Hematopoietic multipotent progenitor cell treated with erythropoietin and hydrocortisone succinate and interleukin-3 and kit ligand, for 6 days (in vitro differentiated cells): ENCODE data around the gene ZDHHC9.
A peak's percentile ranks its signal among the peaks of the same experiment; 100 is the strongest.

Experiments
- DNase-seq: peaks from one replicate; pipeline ENCODE4 v3.0.0-alpha.2; 2015

ZDHHC9 gene

GRCh38 chrX:129813662-129814368, 29.9 kb downstream of the ZDHHC9 start:
- no peak for DNase-seq

- DNase-seq = peak; percentile 13
Measured at GRCh38 chrX:129808829-129809796, 34.6 kb downstream of the ZDHHC9 start.

GRCh38 chrX:129808158-129808828, 35.4 kb downstream of the ZDHHC9 start:
- DNase-seq = no peak

DNA sequence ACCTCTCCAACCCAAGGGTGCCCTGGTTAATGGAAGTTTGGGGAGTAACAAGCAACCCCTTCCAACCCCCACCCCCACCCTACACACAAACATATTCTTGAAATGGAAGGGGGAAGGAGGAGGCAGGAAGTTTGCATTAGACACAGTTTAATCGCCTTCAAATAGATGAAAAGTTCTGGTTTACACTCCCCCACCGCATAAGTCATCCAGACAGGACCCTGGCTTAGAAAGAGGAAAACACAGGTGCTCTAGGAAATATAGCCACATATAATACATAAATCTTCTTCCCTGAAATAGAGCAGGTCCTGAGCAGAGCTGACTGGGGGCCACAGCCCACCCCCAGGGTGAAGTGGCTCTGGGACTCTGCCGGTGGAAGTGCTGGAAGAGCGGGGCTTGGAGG, 38.9 kb downstream of the ZDHHC9 start:
- DNase-seq = no peak

- no peak for DNase-seq
Measured at GRCh38 chrX:129802863-129803262, 40.8 kb downstream of the ZDHHC9 start.

DNA sequence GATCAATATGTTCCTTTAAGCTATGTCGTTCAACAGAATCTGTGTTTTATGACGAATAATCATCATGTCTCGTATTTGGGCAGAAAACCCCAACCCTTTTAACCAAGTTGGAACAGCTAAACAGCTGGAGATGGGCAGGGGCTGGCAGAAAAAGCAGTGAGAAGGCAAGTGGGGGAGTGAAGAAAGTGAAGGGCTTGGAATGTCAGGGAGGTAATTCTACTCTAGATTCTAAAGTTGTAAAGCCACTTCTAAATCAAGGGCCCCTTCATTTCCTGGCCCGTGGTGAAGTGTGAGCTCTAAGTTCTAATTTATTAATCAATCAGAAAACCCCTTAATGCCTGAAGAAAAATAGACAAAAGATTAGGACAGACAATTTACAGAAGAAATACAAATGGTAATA, 43.5 kb downstream of the ZDHHC9 start:
- DNase-seq = no peak

DNA sequence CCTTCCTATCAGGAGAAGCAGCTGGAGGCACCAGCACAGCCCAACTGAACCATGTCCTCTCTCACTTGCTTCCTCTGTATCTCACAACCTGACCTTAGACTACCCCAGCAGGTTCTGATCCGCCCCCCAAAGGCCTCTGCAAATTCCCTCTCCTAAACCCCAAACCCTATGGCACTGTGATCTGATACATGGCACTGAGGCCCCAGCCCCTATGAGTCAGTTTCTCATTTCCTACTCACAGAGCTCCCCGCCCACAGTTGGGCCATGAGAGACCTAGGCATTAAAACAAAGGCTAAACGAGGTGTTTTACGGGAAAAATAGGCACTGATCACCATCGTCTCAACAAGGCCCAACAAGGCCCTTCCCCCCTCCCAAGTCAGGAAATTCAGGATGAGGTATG, 44.8 kb downstream of the ZDHHC9 start:
- DNase-seq = peak; percentile 26

GRCh38 chrX:129798456-129798855, 45.2 kb downstream of the ZDHHC9 start:
- no peak for DNase-seq

GRCh38 chrX:129797251-129797906, 46.3 kb downstream of the ZDHHC9 start:
- DNase-seq = no peak

- DNase-seq = no peak
Measured at GRCh38 chrX:129795584-129795983, 48.1 kb downstream of the ZDHHC9 start.

DNA sequence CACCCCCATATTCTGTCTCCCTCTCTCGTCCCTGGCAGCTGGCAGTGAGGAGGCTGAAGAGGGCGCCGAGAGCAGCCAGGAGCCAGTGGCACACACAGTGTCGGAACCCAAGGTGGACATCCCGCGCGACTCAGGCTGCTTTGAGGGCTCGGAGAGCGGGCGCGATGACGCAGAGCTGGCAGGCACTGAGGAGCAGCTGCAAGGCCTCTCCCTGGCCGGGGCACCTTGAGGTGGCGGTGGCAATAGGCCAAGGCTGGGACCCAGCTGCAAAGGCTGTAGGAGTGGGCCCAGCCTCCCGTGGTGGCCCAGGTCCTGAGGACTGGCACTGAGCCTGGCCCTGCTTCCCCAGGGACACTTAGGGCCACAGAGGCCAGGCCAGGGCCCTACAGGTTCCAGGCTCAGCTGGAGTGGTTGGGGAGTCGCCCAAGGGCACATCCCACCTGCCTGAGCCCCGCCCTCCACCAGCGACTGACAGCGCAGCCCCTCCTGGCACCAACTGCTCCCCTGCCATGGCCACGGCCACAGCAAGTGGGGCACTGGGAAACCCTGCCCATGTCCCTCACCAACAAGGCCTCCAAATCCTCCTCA, 50.0 kb downstream of the ZDHHC9 start:
- DNase-seq = no peak

DNA sequence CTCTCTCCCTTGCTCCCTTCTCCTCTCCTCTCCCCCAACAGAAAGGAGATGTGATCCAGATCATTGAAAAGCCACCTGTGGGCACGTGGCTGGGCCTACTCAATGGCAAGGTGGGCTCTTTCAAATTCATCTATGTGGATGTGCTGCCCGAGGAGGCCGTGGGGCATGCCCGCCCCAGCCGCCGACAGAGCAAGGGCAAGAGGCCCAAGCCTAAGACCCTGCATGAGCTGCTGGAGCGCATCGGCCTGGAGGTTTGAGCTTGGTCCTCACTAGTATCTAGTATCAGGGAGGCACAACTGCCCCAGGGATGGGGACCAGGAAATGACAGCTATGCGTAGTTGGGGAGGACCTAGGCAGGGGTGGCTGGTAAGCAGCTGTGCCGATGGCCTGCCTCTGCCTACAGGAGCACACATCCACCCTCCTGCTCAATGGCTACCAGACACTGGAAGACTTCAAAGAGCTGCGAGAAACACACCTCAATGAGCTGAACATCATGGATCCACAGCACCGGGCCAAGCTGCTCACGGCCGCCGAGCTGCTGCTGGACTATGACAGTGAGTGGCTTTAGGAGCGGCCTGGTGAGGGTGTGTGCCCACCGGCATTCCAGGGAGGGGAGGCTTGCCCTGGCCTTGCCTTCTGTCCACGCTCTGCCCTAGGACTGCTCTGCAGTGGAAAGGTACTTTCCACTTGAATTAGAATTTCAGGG, 50.9 kb downstream of the ZDHHC9 start:
- DNase-seq = no peak

DNA sequence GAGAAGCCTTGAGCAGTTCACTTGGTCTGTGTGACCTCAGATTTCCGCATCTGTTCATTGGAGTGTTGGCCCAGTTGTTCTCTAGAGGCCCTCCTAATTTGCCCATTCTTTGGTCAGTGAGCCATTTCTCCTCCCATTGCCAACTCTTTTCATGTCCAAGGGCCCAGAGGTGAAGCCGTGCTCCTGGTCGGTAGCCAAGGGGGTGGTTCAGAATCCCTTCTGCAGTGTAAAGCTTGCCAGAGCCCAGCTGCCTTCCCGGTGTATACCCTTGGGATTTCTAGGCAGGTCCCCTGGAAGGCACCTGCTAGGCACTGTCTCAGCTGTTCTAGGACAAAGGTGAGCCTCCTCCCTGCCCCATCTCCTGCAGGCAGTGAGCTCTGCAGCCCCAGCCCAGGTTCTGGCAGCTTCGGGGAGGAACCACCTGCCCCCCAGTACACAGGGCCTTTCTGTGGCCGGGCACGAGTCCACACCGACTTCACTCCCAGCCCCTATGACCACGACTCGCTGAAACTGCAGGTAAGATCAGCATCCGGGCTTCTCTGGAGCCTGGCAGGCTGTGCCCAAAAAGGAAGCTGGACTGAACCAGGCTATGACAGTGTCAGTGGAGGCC, 51.6 kb downstream of the ZDHHC9 start:
- no peak for DNase-seq

- DNase-seq = no peak
Measured at GRCh38 chrX:129791336-129791735, 52.4 kb downstream of the ZDHHC9 start.

GRCh38 chrX:129790808-129791207, 52.9 kb downstream of the ZDHHC9 start:
- DNase-seq = no peak

DNA sequence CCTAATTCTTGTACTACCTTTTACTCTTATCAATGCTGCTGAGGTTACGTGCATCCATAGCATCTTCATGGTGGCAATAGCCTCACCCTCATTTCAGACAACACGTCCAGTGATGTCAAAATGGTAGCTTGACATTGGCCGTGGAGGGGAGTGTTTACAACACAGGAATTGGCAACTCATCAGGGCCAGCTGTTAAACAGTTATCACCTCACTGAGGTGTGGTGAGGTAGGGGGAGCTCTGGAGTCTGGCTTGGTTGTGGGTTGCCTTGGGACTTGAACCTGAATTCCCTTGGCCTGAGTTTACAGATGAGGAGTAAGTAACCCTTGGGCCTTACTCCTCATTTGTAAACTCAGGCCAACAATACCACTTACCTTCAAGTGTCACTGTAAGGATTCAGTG, 53.5 kb downstream of the ZDHHC9 start:
- DNase-seq = no peak

DNA sequence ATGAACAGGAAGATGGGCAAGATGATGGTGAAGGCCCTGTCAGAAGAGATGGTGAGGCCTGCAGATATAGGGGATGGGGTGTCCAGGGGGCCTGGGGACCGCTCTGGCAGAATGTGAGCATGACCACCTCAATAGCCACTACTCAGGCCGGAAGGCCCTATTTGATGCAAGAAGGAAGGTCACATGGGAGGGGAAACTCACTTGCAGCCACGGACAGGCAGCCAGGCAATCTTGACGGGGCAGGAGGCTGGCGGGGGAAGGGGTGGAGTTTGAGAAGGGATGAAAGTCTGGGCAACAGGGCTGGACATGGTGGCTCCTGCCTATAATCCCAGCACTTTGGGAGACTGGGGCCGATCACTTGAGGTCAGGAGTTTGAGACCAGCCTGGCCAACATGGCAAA, 55.2 kb downstream of the ZDHHC9 start:
- no peak for DNase-seq

DNA sequence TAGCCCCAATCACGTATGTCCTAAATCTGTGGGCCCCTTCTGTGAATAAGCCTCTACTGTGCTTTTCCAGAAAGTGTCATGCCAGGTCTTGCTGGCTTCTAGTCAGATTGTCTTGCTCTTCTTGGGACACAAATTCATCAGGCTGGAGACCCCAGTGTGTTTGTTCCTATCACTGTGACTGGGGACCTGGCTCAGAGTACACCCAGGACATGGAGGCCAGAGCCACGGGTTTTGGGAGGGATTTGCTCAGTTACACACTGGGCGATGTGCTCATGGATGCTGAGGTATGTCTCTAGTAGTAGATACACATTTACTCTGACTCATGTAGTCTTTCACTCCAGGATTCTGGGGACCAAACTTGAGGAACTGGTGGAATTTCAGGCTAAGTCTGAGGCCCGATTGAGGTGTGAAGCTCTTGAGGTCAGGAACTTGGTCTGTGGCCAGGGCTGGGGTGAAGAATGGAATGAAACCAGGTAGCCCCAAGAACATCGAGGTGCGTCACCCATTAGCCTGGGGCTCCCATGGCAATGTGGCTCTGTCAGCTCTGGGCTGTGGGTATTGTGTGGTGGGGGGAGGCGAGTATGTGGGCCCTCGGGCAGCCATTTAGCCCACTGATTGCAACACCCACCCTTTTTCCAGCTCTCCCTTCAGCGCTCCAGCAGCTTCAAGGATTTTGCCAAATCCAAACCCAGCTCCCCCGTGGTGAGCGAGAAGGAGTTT, 56.2 kb downstream of the ZDHHC9 start:
- no peak for DNase-seq

DNA sequence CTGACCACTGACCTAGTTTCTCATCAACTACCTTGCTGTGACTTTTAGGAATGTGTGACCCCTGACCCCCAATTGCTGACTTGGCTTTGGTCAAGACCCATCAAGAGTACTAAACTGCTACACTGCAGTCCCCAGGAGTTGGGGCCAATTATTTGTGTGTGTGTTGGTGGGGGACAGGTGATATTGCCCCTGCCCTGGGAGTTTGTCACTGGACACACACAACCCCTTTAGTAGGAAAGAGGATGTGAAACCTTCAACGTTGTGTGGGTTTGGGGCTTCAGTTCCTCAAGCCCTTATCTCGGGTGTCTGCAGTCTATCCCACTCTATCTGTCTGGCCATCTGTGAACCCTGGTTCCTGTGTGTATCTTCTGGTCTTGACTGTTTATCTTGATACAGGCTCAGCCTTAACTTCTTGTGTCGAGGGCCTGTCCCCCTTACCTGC, 57.5 kb downstream of the ZDHHC9 start:
- peak; percentile 77 for DNase-seq

- no peak for DNase-seq
Measured at GRCh38 chrX:129785160-129785947, 58.3 kb downstream of the ZDHHC9 start.
